ENCODE measurements around the gene INCENP. TPM values are rescaled to one million over a fixed set of nuclear protein-coding genes. Genes with fewer than 3 reads are reported as not detected.
"Not testable (repeated sequence)": the region's sequence is repeated elsewhere in the genome, so short reads cannot be mapped to it uniquely, and the experiment has no call there.

Gene INCENP
- total RNA-seq, 1 donor: 47.5 TPM

DNA sequence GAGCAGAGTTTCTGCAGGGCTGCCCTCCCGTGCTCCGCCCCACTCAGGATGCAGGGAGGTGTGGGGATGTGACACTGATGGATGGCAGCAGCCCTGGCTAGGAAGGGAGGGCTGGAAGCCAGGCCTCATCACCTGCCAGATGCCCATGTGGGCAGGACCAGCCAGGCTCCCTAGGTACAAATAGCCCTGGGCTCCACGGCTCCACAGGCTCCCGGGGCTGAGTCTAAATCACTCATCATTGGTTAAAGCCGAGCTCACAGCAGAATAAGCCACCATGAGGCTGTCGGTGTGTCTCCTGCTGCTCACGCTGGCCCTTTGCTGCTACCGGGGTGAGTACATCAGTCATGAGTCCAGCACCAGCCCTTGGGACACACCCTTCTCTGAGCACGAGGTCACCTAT lies 66.2 kb downstream of the INCENP start, which contains the start of gene SCGB1D1:
Gene SCGB1D1, plus strand, starts transcription at position 206 of the 400 bp plus-strand sequence. Its CDS starts 69 bp downstream, at position 275.
- no peak within 1 kb of the TSS for H3K4me3 ChIP-seq (ENCODE audit: low read depth, low read length)
- TF ChIP-seq, protein P1, sequence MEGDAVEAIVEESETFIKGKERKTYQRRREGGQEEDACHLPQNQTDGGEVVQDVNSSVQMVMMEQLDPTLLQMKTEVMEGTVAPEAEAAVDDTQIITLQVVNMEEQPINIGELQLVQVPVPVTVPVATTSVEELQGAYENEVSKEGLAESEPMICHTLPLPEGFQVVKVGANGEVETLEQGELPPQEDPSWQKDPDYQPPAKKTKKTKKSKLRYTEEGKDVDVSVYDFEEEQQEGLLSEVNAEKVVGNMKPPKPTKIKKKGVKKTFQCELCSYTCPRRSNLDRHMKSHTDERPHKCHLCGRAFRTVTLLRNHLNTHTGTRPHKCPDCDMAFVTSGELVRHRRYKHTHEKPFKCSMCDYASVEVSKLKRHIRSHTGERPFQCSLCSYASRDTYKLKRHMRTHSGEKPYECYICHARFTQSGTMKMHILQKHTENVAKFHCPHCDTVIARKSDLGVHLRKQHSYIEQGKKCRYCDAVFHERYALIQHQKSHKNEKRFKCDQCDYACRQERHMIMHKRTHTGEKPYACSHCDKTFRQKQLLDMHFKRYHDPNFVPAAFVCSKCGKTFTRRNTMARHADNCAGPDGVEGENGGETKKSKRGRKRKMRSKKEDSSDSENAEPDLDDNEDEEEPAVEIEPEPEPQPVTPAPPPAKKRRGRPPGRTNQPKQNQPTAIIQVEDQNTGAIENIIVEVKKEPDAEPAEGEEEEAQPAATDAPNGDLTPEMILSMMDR (IDR thresholded peaks at IDR 0.05; ENCODE audit: insufficient read depth, low read length): no peak
- DNase-seq (ENCODE audit: low read depth): no peak

DNA sequence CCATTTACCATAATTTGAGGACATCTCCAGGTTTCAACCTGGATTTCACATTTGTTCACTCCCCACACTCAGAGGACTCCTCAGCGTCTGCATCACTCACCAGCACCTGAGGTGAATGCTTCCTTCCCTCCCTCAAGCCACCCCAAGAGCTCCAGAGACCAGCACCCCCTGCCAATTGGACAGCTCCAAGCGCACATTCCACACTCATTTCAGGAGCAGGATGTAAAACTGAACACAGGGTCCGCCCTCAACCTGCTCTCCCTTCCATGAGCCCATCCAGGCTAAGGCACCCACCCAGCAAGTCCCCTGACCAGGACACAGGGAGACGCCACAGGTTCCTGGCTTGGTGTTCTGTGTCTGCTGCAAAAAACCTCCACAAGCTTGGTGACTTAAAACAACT lies 70.1 kb downstream of the INCENP start:
- TF ChIP-seq, protein P1 (IDR thresholded peaks at IDR 0.05; ENCODE audit: insufficient read depth, low read length): no peak
- no peak for DNase-seq (ENCODE audit: low read depth)
- H3K4me3 ChIP-seq (ENCODE audit: low read depth, low read length): no peak overlapping the region

DNA sequence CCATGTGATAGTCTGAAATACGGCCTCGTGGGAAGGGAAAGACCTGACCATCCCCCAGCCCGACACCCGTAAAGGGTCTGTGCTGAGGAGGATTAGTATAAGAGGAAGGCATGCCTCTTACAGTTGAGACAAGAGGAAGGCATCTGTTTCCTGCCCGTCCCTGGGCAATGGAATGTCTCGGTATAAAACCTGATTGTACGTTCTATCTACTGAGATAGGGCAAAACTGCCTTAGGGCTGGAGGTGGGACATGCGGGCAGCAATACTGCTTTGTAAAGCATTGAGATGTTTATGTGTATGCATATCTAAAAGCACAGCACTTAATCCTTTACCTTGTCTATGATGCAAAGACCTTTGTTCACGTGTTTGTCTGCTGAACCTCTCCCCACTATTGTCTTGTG lies 71.2 kb downstream of the INCENP start:
- DNase-seq (ENCODE audit: low read depth): not testable (repeated sequence)

DNA sequence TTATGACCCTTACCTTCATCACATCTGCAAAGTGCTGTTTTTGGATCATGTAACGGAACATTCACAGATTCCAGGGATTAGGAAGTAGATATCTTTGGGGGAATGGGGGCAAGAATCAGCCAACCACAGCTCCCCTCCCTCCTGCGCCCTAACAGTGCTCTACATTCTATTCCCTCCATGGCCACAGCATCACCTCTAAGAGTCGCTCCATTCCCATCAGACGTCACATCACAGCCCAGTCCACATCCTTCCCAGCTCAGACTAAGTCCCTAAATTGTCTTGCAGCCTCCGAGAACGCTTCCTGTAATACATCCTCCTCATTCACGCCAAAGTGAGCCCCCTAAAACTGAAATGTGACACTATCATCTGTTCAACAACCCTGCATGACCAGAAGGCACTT lies 72.1 kb downstream of the INCENP start:
- DNase-seq (ENCODE audit: low read depth): no peak
- no peak overlapping the region for H3K4me3 ChIP-seq (ENCODE audit: low read depth, low read length)
- TF ChIP-seq, protein P1 (IDR thresholded peaks at IDR 0.05; ENCODE audit: insufficient read depth, low read length): no peak

More for the DNA sequence above, 71.2 kb downstream of the INCENP start:
- not testable (repeated sequence) for H3K4me3 ChIP-seq (ENCODE audit: low read depth, low read length)

DNA sequence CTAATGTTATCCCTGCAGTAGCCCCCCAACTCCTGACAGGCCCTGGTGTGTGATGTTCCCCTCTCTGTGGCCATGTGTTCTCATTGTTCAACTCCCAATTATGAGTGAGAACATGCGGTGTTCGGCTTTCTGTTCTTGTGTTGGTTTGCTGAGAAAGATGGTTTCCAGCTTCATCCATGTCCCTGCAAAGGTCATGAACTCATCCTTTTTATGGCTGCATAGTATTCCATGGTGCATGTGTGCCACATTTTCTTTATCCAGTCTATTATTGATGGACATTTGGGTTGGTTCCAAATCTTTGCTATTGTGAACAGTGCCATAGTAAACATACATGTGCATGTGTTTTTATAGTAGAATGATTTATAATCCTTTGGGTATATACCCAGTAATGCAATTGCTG lies 73.6 kb downstream of the INCENP start:
- DNase-seq (ENCODE audit: low read depth); H3K4me3 ChIP-seq (ENCODE audit: low read depth, low read length): not testable (repeated sequence)

DNA sequence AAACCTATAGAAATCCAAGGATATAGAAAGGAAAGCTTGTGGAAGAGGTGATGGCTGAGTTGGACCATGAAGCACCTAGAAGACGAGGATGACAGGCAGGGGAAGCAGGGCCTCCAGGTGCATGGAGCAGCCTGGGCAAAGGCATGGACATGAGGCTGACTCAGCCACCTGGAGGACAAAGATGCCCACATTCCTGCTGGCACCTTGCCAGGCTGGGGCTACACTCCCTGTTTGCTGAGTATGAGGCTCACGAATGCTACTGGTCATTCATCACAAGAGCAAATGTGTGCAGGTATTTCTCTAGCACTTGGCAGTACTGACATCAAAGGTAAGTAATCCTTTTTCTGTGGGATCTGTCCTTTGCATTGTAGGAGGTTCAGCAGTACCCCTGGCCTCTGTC lies 77.6 kb downstream of the INCENP start:
- TF ChIP-seq, protein P1 (IDR thresholded peaks at IDR 0.05; ENCODE audit: insufficient read depth, low read length): no peak
- no peak overlapping the region for H3K4me3 ChIP-seq (ENCODE audit: low read depth, low read length)
- no peak for DNase-seq (ENCODE audit: low read depth)

Other genes starting within 250 kb of the INCENP start
- gene FADS3, start 232.5 kb upstream of the INCENP start, total RNA-seq (ENCODE audit: low replicate concordance): 22.1 and 35.9 TPM in 2 replicates
- gene RAB3IL1, start 206.4 kb upstream of the INCENP start, total RNA-seq (ENCODE audit: low replicate concordance): 17.1 and 50.7 TPM in 2 replicates
- gene BEST1, start 173.7 kb upstream of the INCENP start, total RNA-seq (ENCODE audit: low replicate concordance): 3.1 and 3.4 TPM in 2 replicates
- gene FTH1, start 156.4 kb upstream of the INCENP start, total RNA-seq (ENCODE audit: low replicate concordance): 1,813 and 2,631 TPM in 2 replicates
- not detected in 2 replicates for gene SCGB1D1, start 66.2 kb downstream of the INCENP start, total RNA-seq (ENCODE audit: low replicate concordance)
- gene SCGB2A1, start 84.7 kb downstream of the INCENP start, total RNA-seq (ENCODE audit: low replicate concordance): not detected in 2 replicates
- not detected in 2 replicates for gene SCGB1D2, start 118.2 kb downstream of the INCENP start, total RNA-seq (ENCODE audit: low replicate concordance)
- not detected in 2 replicates for gene SCGB2A2, start 146.1 kb downstream of the INCENP start, total RNA-seq (ENCODE audit: low replicate concordance)
- not detected in 2 replicates for gene SCGB1D4, start 175.1 kb downstream of the INCENP start, total RNA-seq (ENCODE audit: low replicate concordance)
- gene ASRGL1, start 213.4 kb downstream of the INCENP start, total RNA-seq (ENCODE audit: low replicate concordance): 0.18 and 0.98 TPM in 2 replicates